Stomach (tissue), 9 donors: Measurements from ENCODE around the gene RRAGD. TPM values are rescaled to one million over a fixed set of nuclear protein-coding genes. Genes with fewer than 3 reads are reported as not detected.

ENCODE experiments used
- DNase-seq, 2 donors: peaks; one replicate each; pipeline versions ENCODE4 v3.0.0 to v3.0.0-alpha.2; 2013 to 2019
- H3K27ac ChIP-seq, 5 donors: fragments of 200-600 bp in 4 of 5; sonication (generic) in 4 of 5; one replicate each; pipeline ENCODE4 v1.5.1; 2013 to 2019; ENCODE audit warnings: mild to moderate bottlenecking in 1 of 5, moderate library complexity in 1 of 5
- H3K27me3 ChIP-seq, 3 donors: fragments of 200-600 bp; sonication (generic); one replicate each; pipeline ENCODE4 v1.5.1; 2017 to 2019; ENCODE audit warnings: mixed run types in 1 of 3
- H3K36me3 ChIP-seq, 4 donors: fragments of 200-600 bp; sonication (generic); 1 replicate in 3 of 4; 2 replicates in 1 of 4; pipeline ENCODE4 v1.5.1; 2016 to 2019
- H3K4me1 ChIP-seq, 4 donors: fragments of 200-600 bp; sonication (generic); one replicate each; pipeline ENCODE4 v1.5.1; 2016 to 2019
- H3K4me3 ChIP-seq, 4 donors: fragments of 200-600 bp; sonication (generic) in 3 of 4; one replicate each; pipeline ENCODE4 v1.5.1; 2016 to 2019; ENCODE audit warnings: mild to moderate bottlenecking in 1 of 4
- H3K9me3 ChIP-seq, 4 donors: fragments of 200-600 bp; sonication (generic); one replicate each; pipeline ENCODE4 v1.5.1; 2016 to 2019
- EP300 ChIP-seq: sonication (generic); formaldehyde crosslinking; IDR thresholded peaks from one replicate; pipeline ENCODE4 v1.6.1; 2017; ENCODE audit warnings: antibody characterized with exemption
- POLR2A ChIP-seq, 4 donors: fragments of 450-650 bp; IDR thresholded peaks; one replicate each; pipeline ENCODE4 v1.6.1; 2016; ENCODE audit warnings: antibody characterized with exemption in 4 of 4, control low read depth in 2 of 4, mild to moderate bottlenecking in 1 of 4, moderate library complexity in 1 of 4
- POLR2AphosphoS5 ChIP-seq, 3 donors: sonication (generic); formaldehyde crosslinking; IDR thresholded peaks; one replicate each; pipeline ENCODE4 v1.6.1; 2016; ENCODE audit warnings: antibody characterized with exemption in 3 of 3
- WGBS, 5 donors: extraction: QIAGEN DNeasy Blood & Tissue Kit in 3 of 5; methylation state at CpG; one replicate each; pipeline versions ENCODE4 v1.1.5 to v1.1.7; 2013 to 2018; 5-methylcytosine and 5-hydroxymethylcytosine counted together
- intact Hi-C: fragments of 100-400 bp; cut with DNase I; formaldehyde crosslinking; loops from one replicate; pipeline ENCODE4 v1.15.1; 2023; ENCODE audit warnings: low total_unique reads
- polyA plus RNA-seq, 3 donors: library from polyadenylated mRNA; stranded (reverse); fragments of 200-250 nt; gene quantifications; one replicate each; pipeline ENCODE4 v1.2.3, GENCODE V29; 2013
- total RNA-seq, 5 donors: library from RNA; depleted of rRNA; stranded (reverse); fragments of >200 nt; gene quantifications; one replicate each; pipeline versions ENCODE4 v1.1.0 to v1.2.3, GENCODE V29; 2014 to 2016
- TF ChIP-seq, protein P1 (sequence below), 7 experiments: fragments of 450-650 bp in 4 of 7; fragments of 200-600 bp in 3 of 7; sonication (generic) in 3 of 7; IDR thresholded peaks; one replicate each; pipeline ENCODE4 v1.5.1; 2016 to 2019; ENCODE audit warnings: antibody characterized with exemption in 7 of 7, control low read depth in 2 of 7, mild to moderate bottlenecking in 1 of 7
- donor health status: healthy with polysubstance abuse.
- donor health status: Bipolar disorder and iron deficiency.
- donor health status: healthy.

Gene RRAGD
- total and polyA plus RNA-seq, 8 donors = 1.7 to 45.1 (median 4.4) TPM

DNA sequence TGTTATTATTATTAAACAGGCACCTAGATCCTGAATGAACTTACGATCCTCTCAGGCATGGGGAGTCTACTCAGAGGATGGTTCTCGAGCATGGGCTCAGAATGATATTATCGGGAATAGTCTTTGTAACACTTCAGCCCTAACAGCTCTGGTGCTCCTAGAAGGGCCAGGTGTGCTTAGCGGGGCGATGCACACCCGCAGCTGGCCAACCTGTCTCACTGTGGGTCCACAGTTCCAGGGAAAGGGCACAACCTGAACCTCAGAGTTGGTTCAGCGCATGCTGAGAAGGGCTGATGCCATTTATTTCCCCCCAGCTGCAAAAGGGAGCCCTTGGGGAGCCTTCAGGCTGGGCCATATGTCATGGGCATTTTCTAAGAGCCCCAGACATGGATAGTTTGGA is 26.2 kb downstream of the RRAGD start:
- H3K4me3 ChIP-seq = no peak overlapping the region
- H3K36me3 ChIP-seq = no peaks in the 10 kb centered on the region
- no peak for DNase-seq
- 84 to 97% (median 95%) methylated on average over 6 to 7 of the region's 7 CpGs for WGBS, 5 donors
- H3K27ac ChIP-seq = no peak overlapping the region
- H3K27me3 ChIP-seq = no peaks in the 10 kb centered on the region
- no peaks in the 10 kb centered on the region for H3K4me1 ChIP-seq
- TF ChIP-seq, protein P1, sequence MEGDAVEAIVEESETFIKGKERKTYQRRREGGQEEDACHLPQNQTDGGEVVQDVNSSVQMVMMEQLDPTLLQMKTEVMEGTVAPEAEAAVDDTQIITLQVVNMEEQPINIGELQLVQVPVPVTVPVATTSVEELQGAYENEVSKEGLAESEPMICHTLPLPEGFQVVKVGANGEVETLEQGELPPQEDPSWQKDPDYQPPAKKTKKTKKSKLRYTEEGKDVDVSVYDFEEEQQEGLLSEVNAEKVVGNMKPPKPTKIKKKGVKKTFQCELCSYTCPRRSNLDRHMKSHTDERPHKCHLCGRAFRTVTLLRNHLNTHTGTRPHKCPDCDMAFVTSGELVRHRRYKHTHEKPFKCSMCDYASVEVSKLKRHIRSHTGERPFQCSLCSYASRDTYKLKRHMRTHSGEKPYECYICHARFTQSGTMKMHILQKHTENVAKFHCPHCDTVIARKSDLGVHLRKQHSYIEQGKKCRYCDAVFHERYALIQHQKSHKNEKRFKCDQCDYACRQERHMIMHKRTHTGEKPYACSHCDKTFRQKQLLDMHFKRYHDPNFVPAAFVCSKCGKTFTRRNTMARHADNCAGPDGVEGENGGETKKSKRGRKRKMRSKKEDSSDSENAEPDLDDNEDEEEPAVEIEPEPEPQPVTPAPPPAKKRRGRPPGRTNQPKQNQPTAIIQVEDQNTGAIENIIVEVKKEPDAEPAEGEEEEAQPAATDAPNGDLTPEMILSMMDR (IDR thresholded peaks at IDR 0.05) = no peak
- TF ChIP-seq EP300 (no peak), POLR2AphosphoS5 (IDR thresholded peaks at IDR 0.05) (no peak), POLR2A (IDR thresholded peaks at IDR 0.05) (no peak)
- intact Hi-C loops = no loop called here
- no peaks in the 10 kb centered on the region for H3K9me3 ChIP-seq

DNA sequence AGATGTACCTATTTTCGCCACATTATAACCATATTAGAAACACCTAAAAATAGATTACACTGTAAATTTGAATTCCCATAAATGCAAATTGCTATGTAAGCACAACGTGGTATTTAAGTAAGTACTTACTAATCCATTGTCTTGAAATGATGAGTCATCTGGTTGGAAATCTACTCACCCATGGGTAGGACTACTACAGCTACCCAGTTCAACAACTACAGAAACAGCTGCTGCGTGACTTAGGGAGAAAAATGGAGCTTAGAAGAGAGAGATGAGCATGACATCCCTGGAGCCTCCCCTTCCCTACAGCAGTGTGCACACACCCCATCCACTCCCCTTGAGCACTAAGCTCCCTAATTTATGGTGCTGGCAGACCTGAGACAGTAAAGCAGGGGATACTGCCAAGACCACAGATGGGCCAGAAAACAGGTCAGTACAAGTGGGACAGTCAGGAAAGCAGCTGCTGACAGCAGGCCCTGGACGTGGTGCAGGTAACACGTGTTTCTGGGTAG is 26.9 kb downstream of the RRAGD start:
- Histone ChIP-seq H3K4me3 (no peak overlapping the region), H3K4me1 (no peaks in the 10 kb centered on the region), H3K9me3 (no peaks in the 10 kb centered on the region), H3K27me3 (no peaks in the 10 kb centered on the region), H3K36me3 (no peaks in the 10 kb centered on the region), H3K27ac (no peak overlapping the region)
- WGBS, 5 donors = 62 to 72% (median 67%) methylated on average over 5 of the region's 5 CpGs
- intact Hi-C loops = no loop called here
- TF ChIP-seq POLR2A (IDR thresholded peaks at IDR 0.05) (no peak), POLR2AphosphoS5 (IDR thresholded peaks at IDR 0.05) (no peak), EP300 (no peak)
- TF ChIP-seq, protein P1 (IDR thresholded peaks at IDR 0.05) = no peak
- DNase-seq = peak in 1 of 2 donors; percentile 12

DNA sequence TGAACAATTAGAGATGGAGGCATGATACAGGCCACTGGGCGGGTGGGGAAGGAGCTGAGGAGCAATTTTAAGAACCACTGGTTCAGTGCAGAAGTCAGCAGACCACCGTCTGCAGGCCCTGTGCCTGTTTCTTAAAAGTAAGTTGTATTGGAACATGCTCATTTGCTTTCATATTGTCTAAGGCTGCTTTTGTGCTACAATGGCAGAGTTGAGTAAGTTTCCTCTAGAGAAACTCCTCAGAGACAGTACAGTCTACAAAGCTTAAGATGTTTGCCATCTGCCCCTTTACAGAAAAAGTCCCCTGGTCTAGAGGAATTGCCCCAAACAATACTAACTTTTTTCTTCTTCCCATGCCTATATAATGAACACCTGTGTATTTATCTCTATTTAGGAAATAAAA is 31.0 kb downstream of the RRAGD start:
- H3K9me3 ChIP-seq = no peaks in the 10 kb centered on the region
- H3K4me3 ChIP-seq = no peak overlapping the region
- no peaks in the 10 kb centered on the region for H3K36me3 ChIP-seq
- no peak overlapping the region for H3K27ac ChIP-seq
- no peaks in the 10 kb centered on the region for H3K27me3 ChIP-seq
- WGBS, 5 donors = 66 to 85% (median 83%) methylated on average over 2 of the region's 2 CpGs
- intact Hi-C loops = no loop called here
- peaks cover 0 to under 1% (median 0%) of the 10 kb centered on the region in 4 donors for H3K4me1 ChIP-seq
- TF ChIP-seq, protein P1 (IDR thresholded peaks at IDR 0.05) = no peak
- no peak for TF ChIP-seq EP300
- TF ChIP-seq POLR2A (IDR thresholded peaks at IDR 0.05) = no peak
- TF ChIP-seq POLR2AphosphoS5 (IDR thresholded peaks at IDR 0.05) = no peak
- no peak for DNase-seq

DNA sequence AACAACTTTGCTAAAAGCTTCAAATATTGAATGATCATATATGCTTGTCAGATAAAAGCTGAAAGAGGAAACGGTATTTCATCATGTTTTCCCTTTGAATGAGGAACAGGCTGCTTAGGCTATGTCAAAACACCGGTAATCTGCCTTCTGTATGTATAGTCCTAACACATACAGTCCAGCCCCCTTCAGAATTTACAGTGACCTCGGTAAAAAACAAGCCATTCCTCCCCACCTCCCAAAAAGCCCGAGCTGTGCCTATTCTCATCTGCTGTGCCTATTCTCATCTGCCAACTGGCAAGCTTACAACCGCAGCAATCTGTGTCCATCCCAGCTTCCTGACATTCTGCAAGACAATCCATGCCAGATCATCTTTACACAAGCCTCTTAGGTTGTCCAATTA is 32.8 kb downstream of the RRAGD start:
- WGBS, 5 donors = 38 to 54% (median 41%) methylated on average over 5 of the region's 5 CpGs
- TF ChIP-seq POLR2A (IDR thresholded peaks at IDR 0.05) = no peak
- TF ChIP-seq EP300 = no peak
- TF ChIP-seq POLR2AphosphoS5 (IDR thresholded peaks at IDR 0.05) = no peak
- TF ChIP-seq, protein P1 (IDR thresholded peaks at IDR 0.05) = no peak

More for the DNA sequence above, 32.8 kb downstream of the RRAGD start:
- H3K27ac ChIP-seq = no peak overlapping the region
- H3K9me3 ChIP-seq = no peaks in the 10 kb centered on the region
- H3K27me3 ChIP-seq = no peaks in the 10 kb centered on the region
- peaks cover 0 to 12% (median 6%) of the 10 kb centered on the region in 4 donors for H3K4me1 ChIP-seq
- intact Hi-C loops = no loop called here
- H3K4me3 ChIP-seq = no peak overlapping the region
- H3K36me3 ChIP-seq = no peaks in the 10 kb centered on the region
- DNase-seq = no peak
